C4-2B (cell line): ENCODE measurements around the gene GBF1.

ENCODE experiments used
- ZFX ChIP-seq: fragments of 450-650 bp; IDR thresholded peaks from 2 replicates; pipeline ENCODE4 v1.6.1; 2017
- TF ChIP-seq, protein P1 (sequence below): fragments of 450-650 bp; conservative IDR thresholded peaks from 2 replicates; pipeline ENCODE4 v1.5.1; 2017; ENCODE audit warnings: mild to moderate bottlenecking

GRCh38 chr10:102400598-102401341 is 155.4 kb downstream of the GBF1 start:
- TF ChIP-seq, protein P1, sequence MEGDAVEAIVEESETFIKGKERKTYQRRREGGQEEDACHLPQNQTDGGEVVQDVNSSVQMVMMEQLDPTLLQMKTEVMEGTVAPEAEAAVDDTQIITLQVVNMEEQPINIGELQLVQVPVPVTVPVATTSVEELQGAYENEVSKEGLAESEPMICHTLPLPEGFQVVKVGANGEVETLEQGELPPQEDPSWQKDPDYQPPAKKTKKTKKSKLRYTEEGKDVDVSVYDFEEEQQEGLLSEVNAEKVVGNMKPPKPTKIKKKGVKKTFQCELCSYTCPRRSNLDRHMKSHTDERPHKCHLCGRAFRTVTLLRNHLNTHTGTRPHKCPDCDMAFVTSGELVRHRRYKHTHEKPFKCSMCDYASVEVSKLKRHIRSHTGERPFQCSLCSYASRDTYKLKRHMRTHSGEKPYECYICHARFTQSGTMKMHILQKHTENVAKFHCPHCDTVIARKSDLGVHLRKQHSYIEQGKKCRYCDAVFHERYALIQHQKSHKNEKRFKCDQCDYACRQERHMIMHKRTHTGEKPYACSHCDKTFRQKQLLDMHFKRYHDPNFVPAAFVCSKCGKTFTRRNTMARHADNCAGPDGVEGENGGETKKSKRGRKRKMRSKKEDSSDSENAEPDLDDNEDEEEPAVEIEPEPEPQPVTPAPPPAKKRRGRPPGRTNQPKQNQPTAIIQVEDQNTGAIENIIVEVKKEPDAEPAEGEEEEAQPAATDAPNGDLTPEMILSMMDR, result no peak
- no peak for TF ChIP-seq ZFX
